ENCODE measurements around the gene ARHGAP19.

GRCh38 chr10:97210543-97210960 is 81.9 kb downstream of the ARHGAP19 start:
- TF ChIP-seq CTCF (IDR thresholded peaks at IDR 0.05) (peak; percentile 99), POLR2AphosphoS5 (IDR thresholded peaks at IDR 0.05; ENCODE audit: low read depth, low read length) (no peak), SIN3A (IDR thresholded peaks at IDR 0.05; ENCODE audit: borderline replicate concordance, insufficient read depth, low read depth, low read length) (no peak)
- TF ChIP-seq, protein P1, sequence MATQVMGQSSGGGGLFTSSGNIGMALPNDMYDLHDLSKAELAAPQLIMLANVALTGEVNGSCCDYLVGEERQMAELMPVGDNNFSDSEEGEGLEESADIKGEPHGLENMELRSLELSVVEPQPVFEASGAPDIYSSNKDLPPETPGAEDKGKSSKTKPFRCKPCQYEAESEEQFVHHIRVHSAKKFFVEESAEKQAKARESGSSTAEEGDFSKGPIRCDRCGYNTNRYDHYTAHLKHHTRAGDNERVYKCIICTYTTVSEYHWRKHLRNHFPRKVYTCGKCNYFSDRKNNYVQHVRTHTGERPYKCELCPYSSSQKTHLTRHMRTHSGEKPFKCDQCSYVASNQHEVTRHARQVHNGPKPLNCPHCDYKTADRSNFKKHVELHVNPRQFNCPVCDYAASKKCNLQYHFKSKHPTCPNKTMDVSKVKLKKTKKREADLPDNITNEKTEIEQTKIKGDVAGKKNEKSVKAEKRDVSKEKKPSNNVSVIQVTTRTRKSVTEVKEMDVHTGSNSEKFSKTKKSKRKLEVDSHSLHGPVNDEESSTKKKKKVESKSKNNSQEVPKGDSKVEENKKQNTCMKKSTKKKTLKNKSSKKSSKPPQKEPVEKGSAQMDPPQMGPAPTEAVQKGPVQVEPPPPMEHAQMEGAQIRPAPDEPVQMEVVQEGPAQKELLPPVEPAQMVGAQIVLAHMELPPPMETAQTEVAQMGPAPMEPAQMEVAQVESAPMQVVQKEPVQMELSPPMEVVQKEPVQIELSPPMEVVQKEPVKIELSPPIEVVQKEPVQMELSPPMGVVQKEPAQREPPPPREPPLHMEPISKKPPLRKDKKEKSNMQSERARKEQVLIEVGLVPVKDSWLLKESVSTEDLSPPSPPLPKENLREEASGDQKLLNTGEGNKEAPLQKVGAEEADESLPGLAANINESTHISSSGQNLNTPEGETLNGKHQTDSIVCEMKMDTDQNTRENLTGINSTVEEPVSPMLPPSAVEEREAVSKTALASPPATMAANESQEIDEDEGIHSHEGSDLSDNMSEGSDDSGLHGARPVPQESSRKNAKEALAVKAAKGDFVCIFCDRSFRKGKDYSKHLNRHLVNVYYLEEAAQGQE (IDR thresholded peaks at IDR 0.05; ENCODE audit: insufficient read depth in 1 of 2, low read depth in 2 of 2, low read length in 1 of 2): no peak

Measured in Panc1 (cell line).